Measurements from ENCODE around the gene TGFB1I1.

Gene TGFB1I1

DNA sequence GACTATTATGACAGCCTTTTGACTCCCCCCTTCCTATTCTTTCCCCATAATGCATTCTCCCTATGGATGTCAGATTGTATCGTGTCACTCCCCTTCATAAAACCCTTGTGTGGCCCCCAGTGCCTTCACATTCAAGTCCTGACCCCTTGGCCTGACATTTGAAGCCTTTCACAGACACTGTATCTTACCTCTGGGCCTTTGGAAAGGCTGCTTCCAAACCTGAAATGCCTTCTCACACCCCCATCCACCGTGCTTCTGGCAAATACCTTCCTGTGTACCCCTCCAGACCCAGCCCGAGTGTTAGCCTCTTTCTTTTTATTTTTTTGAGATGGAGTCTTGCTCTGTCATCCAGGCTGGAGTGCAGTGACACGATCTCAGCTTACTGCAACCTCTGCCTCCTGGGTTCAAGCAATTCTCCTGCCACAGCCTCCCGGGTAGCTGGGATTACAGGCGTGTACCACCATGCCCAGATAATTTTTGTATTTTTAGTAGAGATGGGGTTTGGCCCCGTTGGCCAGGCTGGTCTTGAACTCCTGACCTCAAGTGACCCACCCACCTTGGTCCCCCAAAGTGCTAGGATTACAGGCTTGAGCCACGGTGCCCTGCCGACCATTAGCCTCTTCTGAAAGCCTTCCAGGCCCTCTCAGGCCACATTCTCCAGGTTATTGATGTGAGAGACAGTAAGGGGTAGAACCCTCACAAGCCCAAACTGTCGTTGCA lies 10.6 kb upstream of the TGFB1I1 start:
- no peak for ATAC-seq (ENCODE audit: low read depth)
- H3K36me3 ChIP-seq (ENCODE audit: low read depth): peaks cover 12% of the 10 kb centered on the region; the same call in 1 of the 2 replicates
- H3K4me3 ChIP-seq (ENCODE audit: severe bottlenecking): no peak overlapping the region
- peak; percentile 4 for DNase-seq (ENCODE audit: low spot score)
- TF ChIP-seq, protein P1, sequence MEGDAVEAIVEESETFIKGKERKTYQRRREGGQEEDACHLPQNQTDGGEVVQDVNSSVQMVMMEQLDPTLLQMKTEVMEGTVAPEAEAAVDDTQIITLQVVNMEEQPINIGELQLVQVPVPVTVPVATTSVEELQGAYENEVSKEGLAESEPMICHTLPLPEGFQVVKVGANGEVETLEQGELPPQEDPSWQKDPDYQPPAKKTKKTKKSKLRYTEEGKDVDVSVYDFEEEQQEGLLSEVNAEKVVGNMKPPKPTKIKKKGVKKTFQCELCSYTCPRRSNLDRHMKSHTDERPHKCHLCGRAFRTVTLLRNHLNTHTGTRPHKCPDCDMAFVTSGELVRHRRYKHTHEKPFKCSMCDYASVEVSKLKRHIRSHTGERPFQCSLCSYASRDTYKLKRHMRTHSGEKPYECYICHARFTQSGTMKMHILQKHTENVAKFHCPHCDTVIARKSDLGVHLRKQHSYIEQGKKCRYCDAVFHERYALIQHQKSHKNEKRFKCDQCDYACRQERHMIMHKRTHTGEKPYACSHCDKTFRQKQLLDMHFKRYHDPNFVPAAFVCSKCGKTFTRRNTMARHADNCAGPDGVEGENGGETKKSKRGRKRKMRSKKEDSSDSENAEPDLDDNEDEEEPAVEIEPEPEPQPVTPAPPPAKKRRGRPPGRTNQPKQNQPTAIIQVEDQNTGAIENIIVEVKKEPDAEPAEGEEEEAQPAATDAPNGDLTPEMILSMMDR (IDR thresholded peaks at IDR 0.05; ENCODE audit: poor library complexity, severe bottlenecking): no peak
- H3K4me1 ChIP-seq (ENCODE audit: insufficient read depth, poor library complexity, severe bottlenecking): peaks cover 13% of the 10 kb centered on the region
- no peaks in the 10 kb centered on the region for H3K27me3 ChIP-seq (ENCODE audit: insufficient read depth, poor library complexity, severe bottlenecking)
- no peaks in the 10 kb centered on the region for H3K9me3 ChIP-seq (ENCODE audit: severe bottlenecking)
- no peak overlapping the region for H3K27ac ChIP-seq (ENCODE audit: poor library complexity, severe bottlenecking)

DNA sequence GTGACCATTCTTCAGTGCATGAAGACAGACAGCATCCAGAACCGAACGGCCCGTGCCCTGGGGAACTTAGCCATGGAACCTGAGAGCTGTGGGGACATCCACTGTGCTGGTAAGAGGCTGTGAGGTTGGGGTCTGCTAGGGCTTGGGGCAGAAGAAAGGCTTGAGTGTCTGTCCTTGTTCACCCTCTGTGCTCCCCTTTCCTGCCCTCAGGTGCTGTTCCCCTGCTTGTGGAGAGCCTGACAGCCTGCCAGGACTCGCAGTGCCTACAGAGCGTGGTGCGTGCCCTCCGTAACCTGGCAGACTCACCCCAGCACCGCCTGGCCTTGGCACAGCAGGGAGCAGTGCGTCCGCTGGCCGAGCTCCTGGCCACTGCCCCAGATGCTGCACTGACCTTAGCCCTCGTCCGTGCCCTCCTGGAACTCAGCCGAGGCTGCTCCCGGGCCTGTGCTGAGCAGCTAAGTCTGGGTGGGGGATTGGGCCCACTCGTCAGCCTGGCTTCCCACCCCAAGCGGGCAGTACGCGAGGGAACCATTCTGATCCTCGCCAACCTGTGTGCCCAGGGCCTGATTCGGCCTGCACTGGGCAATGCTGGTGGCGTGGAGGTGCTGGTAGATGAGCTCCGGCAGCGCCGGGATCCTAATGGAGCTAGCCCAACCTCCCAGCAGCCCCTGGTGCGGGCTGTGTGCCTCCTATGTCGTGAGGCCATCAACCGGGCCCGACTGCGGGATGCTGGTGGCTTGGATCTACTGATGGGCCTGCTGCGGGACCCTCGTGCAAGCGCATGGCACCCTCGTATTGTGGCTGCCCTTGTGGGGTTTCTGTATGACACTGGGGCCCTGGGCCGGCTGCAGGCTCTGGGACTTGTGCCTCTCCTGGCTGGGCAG lies 9.8 kb upstream of the TGFB1I1 start:
- H3K27me3 ChIP-seq (ENCODE audit: insufficient read depth, poor library complexity, severe bottlenecking): no peaks in the 10 kb centered on the region
- H3K4me1 ChIP-seq (ENCODE audit: insufficient read depth, poor library complexity, severe bottlenecking): peaks cover 10% of the 10 kb centered on the region
- TF ChIP-seq, protein P1 (IDR thresholded peaks at IDR 0.05; ENCODE audit: poor library complexity, severe bottlenecking): no peak
- H3K4me3 ChIP-seq (ENCODE audit: severe bottlenecking): no peak overlapping the region
- H3K36me3 ChIP-seq (ENCODE audit: low read depth): peaks cover 8% of the 10 kb centered on the region; the same call in 1 of the 2 replicates
- DNase-seq (ENCODE audit: low spot score) (peak; percentile 56), ATAC-seq (ENCODE audit: low read depth) (no peak)
- H3K27ac ChIP-seq (ENCODE audit: poor library complexity, severe bottlenecking): no peak overlapping the region
- H3K9me3 ChIP-seq (ENCODE audit: severe bottlenecking): no peaks in the 10 kb centered on the region

DNA sequence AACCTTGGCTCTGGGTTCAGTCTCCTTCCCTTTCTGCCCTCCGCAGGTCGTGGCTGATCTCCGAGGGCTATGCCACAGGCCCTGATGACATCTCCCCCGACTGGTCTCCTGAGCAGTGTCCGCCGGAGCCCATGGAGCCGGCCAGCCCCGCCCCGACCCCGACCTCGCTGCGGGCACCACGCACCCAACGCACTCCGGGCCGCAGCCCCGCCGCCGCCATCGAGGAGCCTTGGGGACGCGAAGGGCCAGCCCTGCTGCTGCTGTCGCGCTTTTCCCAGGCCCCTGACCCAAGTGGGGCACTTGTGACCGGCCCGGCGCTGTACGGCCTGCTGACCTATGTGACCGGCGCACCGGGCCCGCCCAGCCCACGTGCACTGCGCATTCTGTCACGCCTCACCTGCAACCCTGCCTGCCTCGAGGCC lies 7.6 kb upstream of the TGFB1I1 start:
- H3K4me3 ChIP-seq (ENCODE audit: severe bottlenecking): no peak overlapping the region
- DNase-seq (ENCODE audit: low spot score) (no peak), ATAC-seq (ENCODE audit: low read depth) (no peak)
- no peaks in the 10 kb centered on the region for H3K27me3 ChIP-seq (ENCODE audit: insufficient read depth, poor library complexity, severe bottlenecking)
- peaks cover 10% of the 10 kb centered on the region for H3K4me1 ChIP-seq (ENCODE audit: insufficient read depth, poor library complexity, severe bottlenecking)
- H3K27ac ChIP-seq (ENCODE audit: poor library complexity, severe bottlenecking): no peak overlapping the region
- TF ChIP-seq, protein P1 (IDR thresholded peaks at IDR 0.05; ENCODE audit: poor library complexity, severe bottlenecking): no peak
- 0 out of 2 replicates have a peak, but pooled peaks cover 3% of the 10 kb centered on the region for H3K36me3 ChIP-seq (ENCODE audit: low read depth)
- H3K9me3 ChIP-seq (ENCODE audit: severe bottlenecking): no peaks in the 10 kb centered on the region

DNA sequence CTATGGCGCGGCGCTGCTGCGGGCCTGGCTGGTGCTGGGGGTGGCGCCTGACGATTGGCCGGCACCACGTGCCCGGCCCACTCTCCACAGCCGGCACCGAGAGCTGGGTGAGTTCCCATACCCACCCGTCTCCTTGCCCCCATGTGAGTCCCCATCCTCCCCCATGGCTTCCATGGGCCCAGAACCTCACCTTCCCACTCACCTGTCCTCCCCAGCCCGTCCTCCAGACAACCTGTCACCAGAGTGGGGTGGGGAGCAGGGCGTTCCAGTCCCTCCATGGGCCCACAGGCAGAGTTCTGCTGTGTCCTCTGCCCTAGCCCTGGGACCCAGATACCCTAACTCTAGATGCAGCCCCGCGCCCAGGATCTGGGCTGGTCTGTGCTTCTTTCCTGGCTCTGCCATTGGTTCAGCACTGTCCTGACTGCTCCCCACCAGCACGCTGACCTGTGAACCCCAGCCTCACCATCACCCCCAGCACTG lies 7.1 kb upstream of the TGFB1I1 start:
- Histone ChIP-seq H3K27ac (ENCODE audit: poor library complexity, severe bottlenecking) (no peak overlapping the region), H3K27me3 (ENCODE audit: insufficient read depth, poor library complexity, severe bottlenecking) (no peaks in the 10 kb centered on the region), H3K9me3 (ENCODE audit: severe bottlenecking) (no peaks in the 10 kb centered on the region), H3K4me3 (ENCODE audit: severe bottlenecking) (no peak overlapping the region), H3K4me1 (ENCODE audit: insufficient read depth, poor library complexity, severe bottlenecking) (peaks cover 10% of the 10 kb centered on the region), H3K36me3 (ENCODE audit: low read depth) (0 out of 2 replicates have a peak, but pooled peaks cover 3% of the 10 kb centered on the region)
- TF ChIP-seq, protein P1 (IDR thresholded peaks at IDR 0.05; ENCODE audit: poor library complexity, severe bottlenecking): no peak
- no peak for DNase-seq (ENCODE audit: low spot score)
- ATAC-seq (ENCODE audit: low read depth): no peak

All from RWPE2 (cell line).